HUES48 (cell line): ENCODE measurements around the gene RPL32.
"Not testable (repeated sequence)": the region's sequence is repeated elsewhere in the genome, so short reads cannot be mapped to it uniquely, and the experiment has no call there.

Experiments used
- H3K27ac ChIP-seq: one replicate; pipeline ENCODE4 v1.7.0; 2013; ENCODE audit warnings: low read depth, low read length, inconsistent platforms
- H3K27me3 ChIP-seq: 2 replicates; pipeline ENCODE4 v1.6.1; 2013; ENCODE audit warnings: mild to moderate bottlenecking, low read length; ENCODE audit not compliant: control insufficient read depth, insufficient read depth
- H3K36me3 ChIP-seq: 2 replicates; pipeline ENCODE4 v1.6.1; 2013; ENCODE audit warnings: low read length; ENCODE audit not compliant: control insufficient read depth, insufficient read depth
- H3K4me1 ChIP-seq: 2 replicates; pipeline ENCODE4 v1.6.1; 2013; ENCODE audit warnings: mild to moderate bottlenecking, low read length; ENCODE audit not compliant: control insufficient read depth, insufficient read depth
- H3K4me3 ChIP-seq: 2 replicates; pipeline ENCODE4 v1.5.1; 2013; ENCODE audit warnings: mild to moderate bottlenecking, low read depth, low read length
- H3K9ac ChIP-seq: 2 replicates; pipeline ENCODE4 v1.6.1; 2013; ENCODE audit warnings: mild to moderate bottlenecking, low read depth, low read length, moderate library complexity
- H3K9me3 ChIP-seq: 2 replicates; pipeline ENCODE4 v1.6.1; 2013; ENCODE audit warnings: low read length; ENCODE audit not compliant: control insufficient read depth, insufficient read depth

The RPL32 gene

DNA sequence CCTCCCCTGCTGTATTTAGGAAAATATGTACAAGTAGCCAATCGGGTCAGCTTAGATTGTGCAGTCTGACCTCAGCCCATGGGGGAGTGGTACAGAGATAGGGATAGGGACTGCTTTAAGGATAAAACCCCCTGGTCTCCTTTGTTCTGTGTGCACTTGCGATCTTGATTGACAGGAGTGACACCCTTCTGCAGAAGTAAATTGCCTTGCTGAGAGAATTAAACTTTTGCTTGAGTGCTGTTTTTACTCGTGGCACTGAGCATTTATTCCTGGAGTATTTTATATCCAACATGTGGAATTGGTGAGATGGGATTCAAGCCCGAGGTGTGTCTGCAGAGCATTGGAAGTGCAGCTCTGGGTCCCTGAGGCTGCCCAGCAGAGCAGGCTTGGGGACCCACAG, 23.9 kb upstream of the RPL32 start:
- Histone ChIP-seq H3K4me3 (no peak overlapping the region), H3K36me3 (no peaks in the 10 kb centered on the region), H3K27me3 (peaks cover 8% of the 10 kb centered on the region)

GRCh38 chr3:12862387-12862786, 21.0 kb upstream of the RPL32 start:
- no peaks in the 10 kb centered on the region for H3K36me3 ChIP-seq
- H3K4me1 ChIP-seq, result no peaks in the 10 kb centered on the region
- H3K27me3 ChIP-seq, result no peaks in the 10 kb centered on the region; the same call in 1 of the 2 replicates
- 0 out of 2 replicates have a peak, but pooled peaks cover 5% of the 10 kb centered on the region for H3K9me3 ChIP-seq
- H3K9ac ChIP-seq, result no peak overlapping the region
- H3K4me3 ChIP-seq, result no peak overlapping the region
- no peak overlapping the region for H3K27ac ChIP-seq

More for the DNA sequence above, 23.9 kb upstream of the RPL32 start:
- no peaks in the 10 kb centered on the region for H3K4me1 ChIP-seq
- 0 out of 2 replicates have a peak, but pooled peaks cover 5% of the 10 kb centered on the region for H3K9me3 ChIP-seq
- H3K9ac ChIP-seq, result no peak overlapping the region
- H3K27ac ChIP-seq, result no peak overlapping the region

DNA sequence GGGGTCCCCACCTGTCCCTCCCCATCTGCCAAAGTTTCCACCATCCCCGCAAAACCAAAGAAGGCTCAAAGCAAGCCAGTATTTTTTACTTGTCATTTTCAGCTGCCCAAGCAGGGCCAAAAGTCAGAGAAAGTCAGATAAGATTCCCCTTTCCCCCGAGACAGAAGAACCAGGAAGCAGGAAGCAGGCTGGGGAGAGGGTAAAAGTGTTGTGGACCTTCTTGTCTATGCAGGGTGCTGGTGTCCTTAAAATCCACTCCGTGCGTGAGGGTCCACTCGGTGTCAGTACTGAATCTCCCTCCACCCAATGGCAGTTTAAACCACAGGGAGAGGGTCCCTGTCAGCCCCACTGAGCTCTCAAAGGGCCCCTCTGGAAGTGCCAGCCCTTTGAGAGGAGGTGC, 20.2 kb upstream of the RPL32 start:
- Histone ChIP-seq H3K4me3 (no peak overlapping the region), H3K9ac (no peak overlapping the region), H3K27me3 (no peaks in the 10 kb centered on the region; the same call in 1 of the 2 replicates), H3K36me3 (no peaks in the 10 kb centered on the region), H3K9me3 (0 out of 2 replicates have a peak, but pooled peaks cover 5% of the 10 kb centered on the region), H3K4me1 (no peaks in the 10 kb centered on the region), H3K27ac (no peak overlapping the region)

- Histone ChIP-seq H3K27me3 (no peaks in the 10 kb centered on the region; the same call in 1 of the 2 replicates), H3K9me3 (no peaks in the 10 kb centered on the region), H3K9ac (no peak overlapping the region), H3K4me1 (no peaks in the 10 kb centered on the region), H3K36me3 (no peaks in the 10 kb centered on the region), H3K27ac (no peak overlapping the region), H3K4me3 (no peak overlapping the region)
These were observed 18.5 kb upstream of the RPL32 start for GRCh38 chr3:12859840-12860239.

DNA sequence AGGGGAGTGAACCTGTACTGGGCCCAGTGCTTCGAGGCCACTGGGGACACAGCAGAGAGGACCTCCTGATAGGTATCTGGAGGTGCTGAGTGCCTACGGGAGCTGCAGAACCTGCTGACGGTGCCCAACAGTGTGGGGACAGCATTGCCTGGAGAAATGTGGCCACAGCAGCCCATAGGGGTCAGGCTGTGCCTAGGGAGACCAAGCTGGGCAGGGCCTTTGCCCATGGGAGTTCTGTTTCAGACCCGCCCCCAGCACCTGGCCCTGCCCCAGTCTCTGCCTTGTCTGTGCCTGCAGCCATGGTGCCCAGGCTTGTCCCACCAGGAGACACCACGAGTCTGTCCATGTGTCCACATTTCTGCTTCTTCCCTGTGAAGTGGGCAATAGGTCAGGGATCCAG, 15.3 kb upstream of the RPL32 start:
- no peaks in the 10 kb centered on the region for H3K36me3 ChIP-seq
- H3K4me3 ChIP-seq, result no peak overlapping the region
- no peak overlapping the region for H3K27ac ChIP-seq
- no peaks in the 10 kb centered on the region for H3K9me3 ChIP-seq
- H3K27me3 ChIP-seq, result no peaks in the 10 kb centered on the region; the same call in 1 of the 2 replicates
- H3K9ac ChIP-seq, result no peak overlapping the region
- no peaks in the 10 kb centered on the region for H3K4me1 ChIP-seq

GRCh38 chr3:12854565-12854964, 13.2 kb upstream of the RPL32 start:
- no peaks in the 10 kb centered on the region for H3K9me3 ChIP-seq
- no peak overlapping the region for H3K4me3 ChIP-seq
- H3K27ac ChIP-seq, result no peak overlapping the region
- H3K36me3 ChIP-seq, result no peaks in the 10 kb centered on the region
- no peak overlapping the region for H3K9ac ChIP-seq
- H3K27me3 ChIP-seq, result no peaks in the 10 kb centered on the region; the same call in 1 of the 2 replicates
- no peaks in the 10 kb centered on the region for H3K4me1 ChIP-seq

- not testable (repeated sequence) for H3K4me3 ChIP-seq, H3K36me3 ChIP-seq, H3K9ac ChIP-seq, H3K27me3 ChIP-seq, H3K4me1 ChIP-seq, H3K9me3 ChIP-seq, H3K27ac ChIP-seq
These were observed 12.5 kb upstream of the RPL32 start for GRCh38 chr3:12853847-12854246.

DNA sequence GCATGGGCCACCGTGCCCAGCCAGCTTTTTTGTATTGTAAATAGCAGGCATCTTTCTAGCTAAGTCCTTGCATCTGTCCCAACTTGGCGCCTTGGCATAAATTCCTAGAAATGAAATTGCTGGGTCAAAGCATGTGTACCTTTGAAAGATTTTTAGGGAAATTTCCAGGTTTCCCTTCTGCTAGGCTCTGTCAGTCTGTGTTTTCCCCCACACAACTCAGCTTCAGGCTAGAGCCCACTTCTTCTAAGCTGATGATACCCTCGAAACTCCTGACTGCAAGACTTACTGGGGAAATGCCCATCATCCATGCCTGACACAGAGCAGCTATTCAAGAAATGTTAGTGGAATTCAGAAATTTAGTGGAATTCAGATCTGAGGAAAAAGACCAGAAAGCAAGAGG, 10.8 kb upstream of the RPL32 start:
- Histone ChIP-seq H3K4me1 (no peaks in the 10 kb centered on the region), H3K9ac (no peak overlapping the region), H3K36me3 (no peaks in the 10 kb centered on the region), H3K4me3 (no peak overlapping the region), H3K9me3 (peaks cover 6% of the 10 kb centered on the region), H3K27ac (no peak overlapping the region), H3K27me3 (no peaks in the 10 kb centered on the region)

DNA sequence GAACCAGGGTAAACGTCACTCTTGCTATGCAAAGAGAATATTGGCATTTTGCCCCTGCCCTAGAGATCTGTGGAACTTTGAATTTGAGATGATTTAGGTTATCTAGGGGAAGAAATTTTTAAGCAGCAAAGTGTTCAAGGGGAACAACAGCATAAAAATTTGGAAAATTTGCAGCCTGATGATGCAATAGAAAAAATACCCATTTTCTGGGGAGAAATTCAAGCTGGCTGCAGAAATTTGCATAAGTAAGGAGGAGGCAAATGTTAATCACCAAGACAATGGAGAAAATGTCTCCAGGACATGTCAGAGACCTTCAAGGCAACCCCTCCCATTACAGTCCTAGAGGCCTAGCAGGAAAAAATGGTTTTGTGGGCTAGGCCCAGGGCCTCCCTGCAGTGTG, 4.4 kb upstream of the RPL32 start:
- Histone ChIP-seq H3K9me3 (peaks cover 19% of the 10 kb centered on the region), H3K4me3 (no peak overlapping the region), H3K27ac (no peak overlapping the region), H3K9ac (no peak overlapping the region), H3K27me3 (no peaks in the 10 kb centered on the region), H3K36me3 (no peaks in the 10 kb centered on the region), H3K4me1 (no peaks in the 10 kb centered on the region)

- H3K36me3 ChIP-seq, result peaks cover 31% of the 10 kb centered on the region
- H3K27me3 ChIP-seq, result no peaks in the 10 kb centered on the region
- no peak overlapping the region for H3K4me3 ChIP-seq
- H3K4me1 ChIP-seq, result peaks cover 15% of the 10 kb centered on the region
- no peak overlapping the region for H3K27ac ChIP-seq
- H3K9ac ChIP-seq, result no peak overlapping the region
- peaks cover 15% of the 10 kb centered on the region for H3K9me3 ChIP-seq
These were observed 1.1 kb upstream of the RPL32 start for GRCh38 chr3:12842469-12842868.

GRCh38 chr3:12841970-12842328, 584 bp upstream of the RPL32 start:
- H3K27me3 ChIP-seq, result no peaks in the 10 kb centered on the region
- H3K36me3 ChIP-seq, result peaks cover 36% of the 10 kb centered on the region
- peak overlapping the region; percentile 95; the same call in 1 of the 2 replicates for H3K4me3 ChIP-seq
- H3K9ac ChIP-seq, result no peak overlapping the region
- H3K4me1 ChIP-seq, result peaks cover 15% of the 10 kb centered on the region
- H3K27ac ChIP-seq, result no peak overlapping the region
- H3K9me3 ChIP-seq, result peaks cover 10% of the 10 kb centered on the region
